Endothelial cell of umbilical vein (primary cell): ENCODE measurements around the gene GLRA1.

ENCODE experiments used
- CTCF ChIP-seq, 2 donors: IDR thresholded peaks; 1 replicate in 1 of 2; 2 replicates in 1 of 2; pipeline ENCODE4 v1.5.1; 2011; ENCODE audit warnings: low read length in 2 of 2, mild to moderate bottlenecking in 2 of 2, moderate library complexity in 2 of 2, control low read depth in 1 of 2, inconsistent platforms in 1 of 2, low read depth in 1 of 2; ENCODE audit not compliant: insufficient read depth in 1 of 2; ENCODE audit errors: extremely low read depth in 1 of 2
- EZH2 ChIP-seq: IDR thresholded peaks from 2 replicates; pipeline ENCODE4 v1.6.1; 2012; ENCODE audit warnings: borderline replicate concordance, low read depth, mild to moderate bottlenecking, moderate library complexity, low read length, inconsistent platforms; ENCODE audit not compliant: severe bottlenecking
- MAX ChIP-seq: IDR thresholded peaks from 2 replicates; pipeline ENCODE4 v1.6.1; 2011; ENCODE audit not compliant: insufficient read depth, insufficient read length
- POLR2A ChIP-seq: IDR thresholded peaks from 2 replicates; pipeline ENCODE4 v1.6.1; 2012; ENCODE audit warnings: low read depth, mild to moderate bottlenecking, control low read depth, low read length
- POLR2AphosphoS5 ChIP-seq: IDR thresholded peaks from 2 replicates; pipeline ENCODE4 v1.6.1; 2012; ENCODE audit warnings: low read depth, mild to moderate bottlenecking, control low read depth, low read length, moderate library complexity; ENCODE audit not compliant: insufficient read depth

GRCh38 chr5:151896031-151896691 lies 28.5 kb downstream of the GLRA1 start:
- TF ChIP-seq CTCF (IDR thresholded peaks at IDR 0.05; ENCODE audit: extremely low read depth in 1 of 2, insufficient read depth in 1 of 2, low read depth in 1 of 2, low read length in 2 of 2) = no peak
- TF ChIP-seq POLR2A = no peak
- TF ChIP-seq EZH2 = no peak
- no peak for TF ChIP-seq MAX
- no peak for TF ChIP-seq POLR2AphosphoS5
